CD14-positive monocyte (primary cell): Measurements from ENCODE around the gene CACNA1C. TPM values are rescaled to one million over a fixed set of nuclear protein-coding genes. Genes with fewer than 3 reads are reported as not detected.

ENCODE experiments used
- DNase-seq, 3 donors: peaks; one replicate each; pipeline ENCODE4 v3.0.0-alpha.2; 2011 to 2022
- H2AFZ ChIP-seq: 2 replicates; pipeline ENCODE4 v1.6.0; 2012; ENCODE audit warnings: mild to moderate bottlenecking, low read depth, low read length, inconsistent platforms; ENCODE audit not compliant: insufficient read depth, poor library complexity, severe bottlenecking
- H3K27ac ChIP-seq, 2 donors: 1 replicate in 1 of 2; 2 replicates in 1 of 2; pipeline ENCODE4 v1.5.1; 2012 to 2013; ENCODE audit warnings: low read length in 2 of 2, control low read depth in 1 of 2, inconsistent platforms in 1 of 2, low read depth in 1 of 2, mild to moderate bottlenecking in 1 of 2
- H3K27me3 ChIP-seq, 2 donors: one replicate each; pipeline versions ENCODE4 v1.6.0 to v1.6.1; 2011 to 2013; ENCODE audit warnings: low read length in 2 of 2; ENCODE audit not compliant: control insufficient read depth in 2 of 2, insufficient read depth in 2 of 2
- H3K36me3 ChIP-seq, 2 donors: replicated peaks in 1 of 2; 1 replicate in 1 of 2; 2 replicates in 1 of 2; pipeline versions ENCODE4 v1.5.1 to v1.6.1; 2012 to 2013; ENCODE audit warnings: low read length in 2 of 2, control low read depth in 1 of 2, inconsistent platforms in 1 of 2, mild to moderate bottlenecking in 1 of 2; ENCODE audit not compliant: insufficient read depth in 2 of 2, control insufficient read depth in 1 of 2
- H3K4me1 ChIP-seq, 2 donors: 1 replicate in 1 of 2; 2 replicates in 1 of 2; pipeline versions ENCODE4 v1.5.1 to v1.6.1; 2012 to 2013; ENCODE audit warnings: low read length in 2 of 2, control low read depth in 1 of 2, inconsistent platforms in 1 of 2, mild to moderate bottlenecking in 1 of 2, moderate library complexity in 1 of 2; ENCODE audit not compliant: insufficient read depth in 2 of 2, control insufficient read depth in 1 of 2
- H3K4me2 ChIP-seq: replicated peaks from 2 replicates; pipeline ENCODE3; 2012; ENCODE audit warnings: low read length, moderate library complexity, mild to moderate bottlenecking; ENCODE audit not compliant: poor library complexity, severe bottlenecking; ENCODE audit errors: extremely low read depth
- H3K4me3 ChIP-seq, 3 experiments: fragments of 200-600 bp in 1 of 3; sonication (generic) in 1 of 3; replicated peaks in 1 of 3; 1 replicate in 2 of 3; 2 replicates in 1 of 3; pipeline ENCODE4 v1.5.1; 2011 to 2013; ENCODE audit warnings: low read length in 3 of 3, mild to moderate bottlenecking in 3 of 3, control low read depth in 2 of 3, low read depth in 2 of 3, inconsistent platforms in 1 of 3, moderate library complexity in 1 of 3
- H3K79me2 ChIP-seq: 2 replicates; pipeline ENCODE4 v1.6.0; 2012; ENCODE audit warnings: mild to moderate bottlenecking, control low read depth, inconsistent platforms, low read length, moderate library complexity; ENCODE audit not compliant: insufficient read depth
- H3K9ac ChIP-seq: 2 replicates; pipeline ENCODE4 v1.6.0; 2017; ENCODE audit warnings: low read length, mild to moderate bottlenecking; ENCODE audit not compliant: insufficient read depth, poor library complexity, severe bottlenecking
- H3K9me3 ChIP-seq, 2 donors: replicated peaks in 1 of 2; 1 replicate in 1 of 2; 2 replicates in 1 of 2; pipeline versions ENCODE4 v1.5.1 to v1.6.1; 2012 to 2013; ENCODE audit warnings: low read length in 2 of 2, control low read depth in 1 of 2; ENCODE audit not compliant: control insufficient read depth in 1 of 2, insufficient read depth in 1 of 2
- H4K20me1 ChIP-seq: 2 replicates; pipeline ENCODE4 v1.6.0; 2012; ENCODE audit warnings: mild to moderate bottlenecking, low read length, control low read depth, moderate library complexity; ENCODE audit not compliant: insufficient read depth
- H3K27ac Mint-ChIP-seq, 7 donors: one replicate each; pipeline ENCODE4 v1.8.0; 2020; ENCODE audit warnings: mild to moderate bottlenecking in 7 of 7, mixed read lengths in 7 of 7, moderate library complexity in 6 of 7, inconsistent platforms in 2 of 7
- H3K27me3 Mint-ChIP-seq, 3 donors: one replicate each; pipeline ENCODE4 v1.8.0; 2021 to 2022; ENCODE audit warnings: low read depth in 3 of 3, mild to moderate bottlenecking in 3 of 3, mixed read lengths in 3 of 3, moderate library complexity in 3 of 3, inconsistent platforms in 1 of 3
- H3K36me3 Mint-ChIP-seq, 2 donors: one replicate each; pipeline ENCODE4 v1.8.0; 2020; ENCODE audit warnings: mixed read lengths in 2 of 2, inconsistent platforms in 1 of 2, mild to moderate bottlenecking in 1 of 2
- H3K4me1 Mint-ChIP-seq: one replicate; pipeline ENCODE4 v1.8.0; 2020; ENCODE audit warnings: mild to moderate bottlenecking, mixed read lengths
- H3K4me3 Mint-ChIP-seq, 2 donors: one replicate each; pipeline ENCODE4 v1.8.0; 2020; ENCODE audit warnings: mild to moderate bottlenecking in 2 of 2, mixed read lengths in 2 of 2, moderate library complexity in 1 of 2
- H3K9me3 Mint-ChIP-seq, 7 donors: one replicate each; pipeline ENCODE4 v1.8.0; 2020 to 2022; ENCODE audit warnings: mixed read lengths in 7 of 7, mild to moderate bottlenecking in 6 of 7, moderate library complexity in 6 of 7, inconsistent platforms in 2 of 7
- WGBS: methylation state at CpG from one replicate; pipeline ENCODE4 v1.1.5; 2013; ENCODE audit warnings: missing lambda C conversion rate; ENCODE audit not compliant: insufficient coverage; 5-methylcytosine and 5-hydroxymethylcytosine counted together
- intact Hi-C, 2 donors: fragments of 100-400 bp; cut with micrococcal nuclease; formaldehyde crosslinking; loops; one replicate each; pipeline versions ENCODE4 v1.15.0 to v1.15.1; 2023
- polyA plus RNA-seq, 3 donors: library from polyadenylated mRNA; depleted of rRNA in 1 of 3; unstranded in 2 of 3; stranded (reverse) in 1 of 3; fragments of 300-500 nt in 2 of 3; fragments of >200 nt in 1 of 3; fragmentation: Illumina TruSeq in 2 of 3; gene quantifications; 1 replicate in 2 of 3; 2 replicates in 1 of 3; pipeline ENCODE4 v1.2.3, GENCODE V29; 2012 to 2021
- TF ChIP-seq, protein P1 (sequence below): fragments of 200-600 bp; IDR thresholded peaks from one replicate; pipeline ENCODE4 v1.8.0; 2022; ENCODE audit warnings: antibody characterized with exemption, mild to moderate bottlenecking

CACNA1C gene
- polyA plus RNA-seq, 3 donors, result not detected

DNA sequence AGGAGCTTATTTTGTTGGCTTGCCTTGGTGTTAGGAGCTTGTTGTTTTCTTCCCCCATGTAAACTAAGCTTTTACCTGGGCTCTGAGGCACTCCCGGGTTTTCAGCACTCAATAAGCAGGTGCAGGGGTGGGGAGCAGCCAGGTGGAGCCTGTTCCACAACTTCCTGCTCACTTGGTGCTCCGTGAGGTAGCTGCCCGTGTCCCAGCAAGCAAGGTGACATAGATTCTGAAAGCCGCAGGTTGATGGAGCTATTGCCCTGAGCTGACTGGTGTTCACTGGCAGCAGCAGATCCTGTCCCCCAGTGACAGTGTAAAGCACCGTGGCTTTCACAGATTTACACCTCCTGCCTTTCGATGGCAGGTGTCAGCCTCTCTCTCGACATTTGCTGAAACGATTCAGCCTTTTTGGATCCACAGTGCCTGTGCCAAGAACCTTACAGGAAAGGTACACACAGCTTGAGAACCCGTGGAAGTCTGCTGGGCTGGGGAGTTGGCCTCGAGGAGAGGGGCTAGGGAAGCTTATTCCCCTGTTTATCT, 446.2 kb downstream of the CACNA1C start:
- Mint-ChIP-seq H3K4me1 (peaks cover 48% of the 10 kb centered on the region), H3K9me3 (peaks cover 0 to 7% (median 0%) of the 10 kb centered on the region in 7 donors), H3K27me3 (peaks cover 0 to 2% (median 2%) of the 10 kb centered on the region in 3 donors), H3K4me3 (no peak overlapping the region), H3K27ac (no peak overlapping the region), H3K36me3 (no peaks in the 10 kb centered on the region)
- Histone ChIP-seq H3K79me2 (no peaks in the 10 kb centered on the region), H3K27me3 (no peaks in the 10 kb centered on the region), H3K4me3 (no peak overlapping the region), H3K4me2 (no peak overlapping the region), H2AFZ (no peak overlapping the region), H3K9ac (no peak overlapping the region), H3K9me3 (no peaks in the 10 kb centered on the region), H3K27ac (no peak overlapping the region), H4K20me1 (no peaks in the 10 kb centered on the region), H3K4me1 (peaks cover 46 to 51% of the 10 kb centered on the region in 2 donors), H3K36me3 (no peaks in the 10 kb centered on the region)
- DNase-seq, result no peak
- intact Hi-C loops, result no loop called here
- 85% methylated on average over 8 of the region's 10 CpGs for WGBS
- TF ChIP-seq, protein P1, sequence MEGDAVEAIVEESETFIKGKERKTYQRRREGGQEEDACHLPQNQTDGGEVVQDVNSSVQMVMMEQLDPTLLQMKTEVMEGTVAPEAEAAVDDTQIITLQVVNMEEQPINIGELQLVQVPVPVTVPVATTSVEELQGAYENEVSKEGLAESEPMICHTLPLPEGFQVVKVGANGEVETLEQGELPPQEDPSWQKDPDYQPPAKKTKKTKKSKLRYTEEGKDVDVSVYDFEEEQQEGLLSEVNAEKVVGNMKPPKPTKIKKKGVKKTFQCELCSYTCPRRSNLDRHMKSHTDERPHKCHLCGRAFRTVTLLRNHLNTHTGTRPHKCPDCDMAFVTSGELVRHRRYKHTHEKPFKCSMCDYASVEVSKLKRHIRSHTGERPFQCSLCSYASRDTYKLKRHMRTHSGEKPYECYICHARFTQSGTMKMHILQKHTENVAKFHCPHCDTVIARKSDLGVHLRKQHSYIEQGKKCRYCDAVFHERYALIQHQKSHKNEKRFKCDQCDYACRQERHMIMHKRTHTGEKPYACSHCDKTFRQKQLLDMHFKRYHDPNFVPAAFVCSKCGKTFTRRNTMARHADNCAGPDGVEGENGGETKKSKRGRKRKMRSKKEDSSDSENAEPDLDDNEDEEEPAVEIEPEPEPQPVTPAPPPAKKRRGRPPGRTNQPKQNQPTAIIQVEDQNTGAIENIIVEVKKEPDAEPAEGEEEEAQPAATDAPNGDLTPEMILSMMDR, result no peak

DNA sequence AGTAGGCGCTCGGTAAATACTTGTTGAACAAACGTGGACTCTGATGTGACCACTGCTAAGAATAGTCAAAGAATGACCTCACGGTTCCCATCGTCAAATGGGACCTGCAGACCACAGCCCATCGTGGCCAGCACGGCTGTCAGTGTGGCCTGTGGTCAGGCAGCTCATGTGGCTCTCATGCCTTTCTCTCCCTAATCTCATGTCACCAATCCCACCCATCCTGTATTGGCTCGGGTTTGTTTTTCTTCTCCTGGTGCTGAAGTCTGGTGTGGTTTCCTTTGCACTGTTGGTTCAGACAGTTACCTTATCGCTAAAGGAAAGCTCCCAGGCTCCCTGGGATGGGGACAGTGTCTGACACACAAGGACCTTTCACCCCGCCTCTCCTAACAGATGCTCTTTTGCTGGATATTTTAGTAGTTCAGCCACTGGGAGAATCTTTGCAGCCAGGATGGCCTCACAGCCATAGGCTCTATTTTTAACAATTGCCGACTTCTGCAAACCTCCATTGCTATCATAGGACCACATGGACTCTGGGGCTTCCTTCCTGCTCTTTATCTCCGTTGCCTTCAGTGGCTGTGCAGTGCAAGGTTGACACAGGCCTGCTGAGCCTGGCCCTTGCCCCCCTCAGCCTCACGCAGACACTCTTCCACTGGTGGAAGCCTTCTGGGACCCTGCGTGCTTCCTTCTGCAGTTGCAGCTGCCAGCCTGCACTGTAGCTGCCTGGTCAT, 448.8 kb downstream of the CACNA1C start:
- Histone ChIP-seq H3K9me3 (no peaks in the 10 kb centered on the region), H3K79me2 (no peaks in the 10 kb centered on the region), H3K27ac (no peak overlapping the region), H4K20me1 (no peaks in the 10 kb centered on the region), H2AFZ (peak overlapping the region; percentile 58), H3K27me3 (no peaks in the 10 kb centered on the region), H3K4me1 (peaks cover 28 to 32% of the 10 kb centered on the region in 2 donors), H3K4me3 (no peak overlapping the region), H3K4me2 (peak overlapping the region; percentile 29), H3K9ac (no peak overlapping the region), H3K36me3 (no peaks in the 10 kb centered on the region)
- no peaks in the 10 kb centered on the region for H3K36me3 Mint-ChIP-seq
- peak in 2 of 3 donors; percentile 7 to 10 for DNase-seq
- intact Hi-C loops, result no loop called here
- TF ChIP-seq, protein P1, result no peak
- 4% methylated on average over 8 of the region's 14 CpGs for WGBS
- peak overlapping the region in 5 of 7 donors; percentile 10 to 82 (median 68) for H3K27ac Mint-ChIP-seq
- H3K9me3 Mint-ChIP-seq, result peaks cover 0 to 7% (median 0%) of the 10 kb centered on the region in 7 donors
- H3K4me3 Mint-ChIP-seq, result peak overlapping the region in 1 of 2 donors; percentile 86
- H3K27me3 Mint-ChIP-seq, result peaks cover 2% of the 10 kb centered on the region in 3 donors
- H3K4me1 Mint-ChIP-seq, result peaks cover 26% of the 10 kb centered on the region
